HepG2 (cell line): ENCODE results near the gene PPM1M. TPM values are rescaled to one million over a fixed set of nuclear protein-coding genes. Genes with fewer than 3 reads are reported as not detected.
A peak's percentile ranks its signal among the peaks of the same experiment; 100 is the strongest.

ENCODE experiments used
- ATAC-seq: fragments of 200-7000 bp; cut with Tn5 transposase; 3 replicates; pipeline ENCODE4 v1.9.1; 2020; ENCODE audit warnings: mild to moderate bottlenecking, moderate library complexity
- BruUV-seq: library from RNA; stranded (reverse); fragments of 400-500 nt; replicated peaks from 2 replicates; lab custom pipeline; 2021; lab: Mats Ljungman, UMichigan
- CTCF ChIA-PET: fragments of 300-600 bp; formaldehyde crosslinking; extraction: SDS; loops from one replicate; lab custom pipeline; 2021; ENCODE audit warnings: low total read pairs, inconsistent platforms, low intra/inter-chr PET ratio; lab: Yijun Ruan, JAX
- POLR2A ChIA-PET: fragments of 350-600 bp; sonication (Branson Sonifier 250); formaldehyde crosslinking; loops from one replicate; lab custom pipeline; 2020; ENCODE audit warnings: antibody characterized with exemption, inconsistent platforms; lab: Yijun Ruan, JAX
- DNase-seq: peaks from one replicate; pipeline ENCODE4 v3.0.0-alpha.2; 2015; ENCODE audit warnings: low spot score
- FAIRE-seq: peaks from 3 replicates; lab custom pipeline; 2011; peaks lifted over from hg19 to GRCh38; lab: Jason Lieb, UNC
- H2AFZ ChIP-seq: one replicate; pipeline ENCODE4 v1.6.1; 2011; ENCODE audit warnings: low read length, inconsistent platforms
- H3K27ac ChIP-seq: fragments of 300-600 bp; 3 replicates; pipeline ENCODE4 v1.8.0; 2011; ENCODE audit warnings: mixed run types, mild to moderate bottlenecking, mixed read lengths, low read length, inconsistent platforms; ENCODE audit not compliant: insufficient read depth; ENCODE audit errors: extremely low read length
- H3K27me3 ChIP-seq, 2 experiments: fragments of 200-600 bp in 1 of 2; 2 replicates in 1 of 2; 3 replicates in 1 of 2; pipeline versions ENCODE4 v1.6.0 to v1.8.0; 2011; ENCODE audit warnings: low read length in 2 of 2, mild to moderate bottlenecking in 2 of 2, moderate library complexity in 2 of 2, inconsistent platforms in 1 of 2; ENCODE audit not compliant: insufficient read depth in 2 of 2, control insufficient read depth in 1 of 2
- H3K36me3 ChIP-seq, 2 experiments: fragments of 200-600 bp in 1 of 2; replicated peaks in 1 of 2; 2 replicates in 1 of 2; 3 replicates in 1 of 2; pipeline versions ENCODE4 v1.5.1 to v1.8.0; 2011; ENCODE audit warnings: low read length in 2 of 2, inconsistent platforms in 1 of 2; ENCODE audit not compliant: insufficient read depth in 2 of 2, control insufficient read depth in 1 of 2
- H3K4me1 ChIP-seq: 2 replicates; pipeline ENCODE4 v1.5.1; 2012; ENCODE audit warnings: low read length, inconsistent platforms; ENCODE audit not compliant: insufficient read depth
- H3K4me2 ChIP-seq: 2 replicates; pipeline ENCODE4 v1.6.0; 2011; ENCODE audit warnings: low read depth, low read length, inconsistent platforms
- H3K4me3 ChIP-seq, 3 experiments: fragments of 200-600 bp in 1 of 3; sonication (generic), shearing (Covaris generic) in 1 of 3; replicated peaks in 1 of 3; 2 replicates each; pipeline ENCODE4 v1.5.1; 2011 to 2016; ENCODE audit warnings: low read length in 3 of 3, inconsistent platforms in 2 of 3, low read depth in 2 of 3, mild to moderate bottlenecking in 2 of 3, control low read depth in 1 of 3, mixed read lengths in 1 of 3; ENCODE audit not compliant: insufficient read depth in 1 of 3
- H3K79me2 ChIP-seq: one replicate; pipeline ENCODE4 v1.6.1; 2011; ENCODE audit warnings: low read length, inconsistent platforms; ENCODE audit not compliant: insufficient read depth
- H3K9ac ChIP-seq: 2 replicates; pipeline ENCODE4 v1.6.0; 2011; ENCODE audit warnings: mild to moderate bottlenecking, low read depth, low read length, inconsistent platforms; ENCODE audit not compliant: insufficient read depth
- H3K9me3 ChIP-seq: 2 replicates; pipeline ENCODE4 v1.5.1; 2012; ENCODE audit warnings: mild to moderate bottlenecking, low read length
- H4K20me1 ChIP-seq: 2 replicates; pipeline ENCODE4 v1.6.0; 2011; ENCODE audit warnings: inconsistent platforms, mild to moderate bottlenecking, low read length, moderate library complexity; ENCODE audit not compliant: insufficient read depth
- AKAP8 ChIP-seq: sonication (generic); formaldehyde crosslinking; IDR thresholded peaks from 2 replicates; pipeline ENCODE4 v1.5.1; 2020; ENCODE audit warnings: mild to moderate bottlenecking, missing genetic modification reagents
- ATF1 ChIP-seq: IDR thresholded peaks from 2 replicates; pipeline ENCODE4 v1.6.1; 2016; ENCODE audit warnings: mild to moderate bottlenecking, control low read depth
- HNRNPL ChIP-seq: fragments of 200-400 bp; formaldehyde crosslinking; IDR thresholded peaks from 2 replicates; pipeline ENCODE4 v1.6.1; 2017; ENCODE audit warnings: mild to moderate bottlenecking, low read depth, low read length
- JUNB ChIP-seq: sonication (generic); formaldehyde crosslinking; IDR thresholded peaks from 2 replicates; pipeline ENCODE4 v1.8.0; 2022; ENCODE audit warnings: missing genetic modification reagents, mild to moderate bottlenecking, borderline replicate concordance
- KDM2A ChIP-seq: sonication (generic); formaldehyde crosslinking; IDR thresholded peaks from 2 replicates; pipeline ENCODE4 v1.4.0; 2020; ENCODE audit warnings: low read depth, missing genetic modification reagents, borderline replicate concordance
- LCORL ChIP-seq, 2 experiments: fragments of 450-650 bp in 1 of 2; sonication (generic) in 1 of 2; formaldehyde crosslinking in 1 of 2; IDR thresholded peaks; 2 replicates each; pipeline versions ENCODE4 v1.5.0 to v1.6.1; 2017 to 2020; ENCODE audit warnings: antibody characterized with exemption in 1 of 2, missing genetic modification reagents in 1 of 2
- PCBP1 ChIP-seq: fragments of 200-400 bp; formaldehyde crosslinking; IDR thresholded peaks from 2 replicates; pipeline ENCODE4 v1.6.1; 2017; ENCODE audit warnings: mild to moderate bottlenecking, low read depth, low read length, borderline replicate concordance
- PCBP2 ChIP-seq: fragments of 200-400 bp; formaldehyde crosslinking; optimal IDR thresholded peaks from 2 replicates; pipeline ENCODE3; 2018; ENCODE audit warnings: low read length, low read depth; ENCODE audit not compliant: poor library complexity, severe bottlenecking
- PHF8 ChIP-seq: sonication (generic); formaldehyde crosslinking; IDR thresholded peaks from 2 replicates; pipeline ENCODE4 v1.5.0; 2020; ENCODE audit warnings: missing genetic modification reagents
- POLR2G ChIP-seq: fragments of 200-400 bp; formaldehyde crosslinking; IDR thresholded peaks from 2 replicates; pipeline ENCODE4 v1.6.1; 2018; ENCODE audit warnings: mild to moderate bottlenecking, low read depth, low read length, moderate library complexity
- TAF1 ChIP-seq: sonication (generic); formaldehyde crosslinking; IDR thresholded peaks from 2 replicates; pipeline ENCODE4 v1.4.0; 2020; ENCODE audit warnings: missing genetic modification reagents
- ZNF256 ChIP-seq: sonication (generic); formaldehyde crosslinking; conservative IDR thresholded peaks from 2 replicates; pipeline ENCODE4 v1.4.0; 2020; ENCODE audit warnings: missing genetic modification reagents
- WGBS: methylation state at CpG from one replicate; pipeline ENCODE4 v1.1.6; 2017; ENCODE audit warnings: low lambda C conversion rate; 5-methylcytosine and 5-hydroxymethylcytosine counted together
- in situ Hi-C: cut with HindIII; loops from 2 replicates; pipeline ENCODE4 v1.10.0; 2017; ENCODE audit warnings: low pct_unique_long_range_greater_than_20kb; ENCODE audit not compliant: extremely low pct_ligation_motif_present
- intact Hi-C: fragments of 100-400 bp; cut with micrococcal nuclease; formaldehyde crosslinking; loops from one replicate; pipeline ENCODE4 v1.10.0; 2022; ENCODE audit not compliant: unreplicated experiment
- microRNA counts: library from miRNA; unstranded; fragments of <30 nt; microRNA quantifications from one replicate; lab custom pipeline; 2015
- microRNA-seq: library from miRNA; unstranded; fragments of <30 nt; microRNA quantifications from one replicate; pipeline ENCODE4, GENCODE V29; 2020
- polyA plus RNA-seq, 8 experiments: library from polyadenylated mRNA; depleted of rRNA in 3 of 8; stranded (reverse) in 7 of 8; unstranded in 1 of 8; fragments of >200 nt; fragmentation: Illumina TruSeq in 4 of 8; extraction: Trizol in 4 of 8; gene quantifications; 2 replicates each; pipeline versions ENCODE4 v1.2.1 to v1.2.3, GENCODE V29; 2011 to 2016; ENCODE audit warnings: low read depth in 4 of 8, missing spikeins in 1 of 8, mixed read lengths in 1 of 8; ENCODE audit not compliant: insufficient read depth in 1 of 8
- small RNA-seq, 3 experiments: library from RNA; depleted of rRNA; stranded (forward); fragments of <200 nt; gene quantifications; one replicate each; pipeline ENCODE3, GENCODE V24; 2012; ENCODE audit warnings: low read depth in 2 of 3, low replicate concordance in 1 of 3; ENCODE audit not compliant: insufficient read length in 3 of 3, insufficient read depth in 2 of 3
- total RNA-seq, 5 experiments: library from RNA; depleted of rRNA; stranded (reverse); fragments of >200 nt; fragmentation: Illumina TruSeq; extraction: Trizol; gene quantifications; 2 replicates each; pipeline ENCODE4 v1.2.3, GENCODE V29; 2016; ENCODE audit warnings: low read depth in 1 of 5

PPM1M gene
- total and polyA plus RNA-seq, 2 of the 13 experiments (the other 11 are each of a cell fraction or from before 2014, with no cell fraction given), result 2.5 to 5.9 TPM

DNA sequence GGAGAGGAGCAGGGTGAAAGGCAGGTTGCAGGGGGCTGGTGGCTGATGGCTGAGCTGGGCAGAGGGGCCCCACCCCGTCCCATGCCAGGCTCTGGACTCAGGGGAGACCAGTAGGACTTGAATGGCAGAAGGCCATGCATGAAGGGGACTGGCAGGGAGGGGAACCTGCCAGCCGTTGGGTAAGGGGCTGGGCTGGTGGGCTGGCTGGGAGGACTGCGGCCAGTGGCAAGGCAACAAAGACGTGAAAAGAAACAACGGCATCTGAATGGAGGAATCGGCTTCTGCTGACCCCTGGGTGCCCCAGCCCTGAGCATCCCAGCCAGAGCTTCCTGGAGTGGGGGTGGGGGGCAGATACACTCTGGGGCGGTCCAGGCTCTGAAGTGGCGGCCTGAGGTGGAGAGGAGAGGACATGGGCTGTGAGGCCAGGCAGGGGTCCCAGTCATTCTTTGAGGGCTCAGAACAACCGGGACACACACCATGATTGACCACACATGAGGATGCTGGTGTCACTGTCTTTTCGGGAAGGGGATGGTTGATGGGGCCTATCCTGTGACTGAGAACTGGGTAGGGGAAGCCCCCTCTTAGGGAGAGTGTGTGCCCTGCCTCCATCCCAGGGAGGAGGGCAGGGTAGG is 53.8 kb downstream of the PPM1M start:
- no peak for FAIRE-seq
- BruUV-seq, result no TSS peak
- WGBS, result 13% methylated on average over 10 of the region's 10 CpGs
- no peak overlapping the region for H3K27ac ChIP-seq
- 0 out of 2 replicates have a peak, but pooled peaks have one; percentile 80 for TF ChIP-seq PCBP1
- no peak for TF ChIP-seq LCORL (IDR thresholded peaks at IDR 0.05)
- 0 out of 2 replicates have a peak, but pooled peaks have one; percentile 1 for TF ChIP-seq LCORL (CRISPR knock-in tag; IDR thresholded peaks at IDR 0.05)
- TF ChIP-seq ATF1 (CRISPR knock-in tag), result no peak
- TF ChIP-seq AKAP8 (CRISPR knock-in tag), result peak; percentile 28; the same call in 1 of the 2 replicates
- peak; percentile 13 for TF ChIP-seq PCBP2
- 0 out of 2 replicates have a peak, but pooled peaks have one; percentile 3 for TF ChIP-seq TAF1 (CRISPR knock-in tag)
- 0 out of 2 replicates have a peak, but pooled peaks have one; percentile 19 for TF ChIP-seq HNRNPL
- no peak for TF ChIP-seq ZNF256 (CRISPR knock-in tag)
- TF ChIP-seq JUNB (CRISPR knock-in tag), result no peak
- peak; percentile 18; the same call in 1 of the 2 replicates for TF ChIP-seq POLR2G
- peak; percentile 29; the same call in 1 of the 2 replicates for TF ChIP-seq PHF8 (CRISPR knock-in tag)
- TF ChIP-seq KDM2A, result peak; percentile 45
- no peak overlapping the region for H3K9ac ChIP-seq
- no peak overlapping the region for H2AFZ ChIP-seq
- H3K79me2 ChIP-seq, result no peaks in the 10 kb centered on the region
- peak overlapping the region; percentile 75 for H3K4me2 ChIP-seq
- in situ Hi-C loops (no loop called here), intact Hi-C loops (no loop called here)
- no peaks in the 10 kb centered on the region for H3K36me3 ChIP-seq
- ChIA-PET POLR2A (interaction anchor here (1.2 to 5.4 kb wide), 9 partner anchors 8 to 62 kb away, joined by 3 to 113 read pairs (median 7); partner anchors contain the start of genes GLYCTK, TWF2 and WDR82), CTCF (interaction anchor here (1.4 kb wide), 1 partner anchor 40 kb away, joined by 4 read pairs; no protein-coding TSS in a partner anchor)
- H4K20me1 ChIP-seq, result peaks cover 11% of the 10 kb centered on the region
- no peaks in the 10 kb centered on the region for H3K9me3 ChIP-seq
- H3K27me3 ChIP-seq, result no peaks in the 10 kb centered on the region
- peaks cover 46% of the 10 kb centered on the region for H3K4me1 ChIP-seq
- H3K4me3 ChIP-seq, result peak overlapping the region in 1 of 3 experiments; percentile 45; a peak in 1 of 6 replicates
- ATAC-seq, result peak; percentile 25
- DNase-seq, result no peak

MicroRNAs encoded within 50 kb of the gene (microRNA counts, 767-probe panel; counts per million panel counts)
- microRNA hsa-let-7g-5p (lab: Ali Mortazavi, UCI), result not detected

Small RNA genes lying within 50 kb of the gene (microRNA-seq; reads per million reads assigned to microRNA genes)
- gene MIR135A1 (2.7 reads per million, percentile 17 among the genes with 10 or more reads in this experiment), gene MIRLET7G (3,103 reads per million, percentile 95 among the genes with 10 or more reads in this experiment)

Small RNA genes lying within 50 kb of the gene (small RNA-seq; reads per million reads assigned to genes)
- gene MIR135A1 (0 reads per million in 3 experiments), gene MIRLET7G (2.9 to 817 (median 237) reads per million in 3 experiments)

Other genes with a start within 250 kb of the PPM1M start
- 1,348 and 1,507 TPM in 2 replicates for gene RPL29, start 249.9 kb upstream of the PPM1M start, total RNA-seq (2016; rRNA removed; fragmentation: Illumina TruSeq; extraction: Trizol)
- 2,212 and 2,263 TPM in 2 replicates for gene RPL29, start 249.9 kb upstream of the PPM1M start, polyA plus RNA-seq (2011; rRNA removed)
- 6.6 and 7.3 TPM in 2 replicates for gene DUSP7, start 189.2 kb upstream of the PPM1M start, total RNA-seq (2016; rRNA removed; fragmentation: Illumina TruSeq; extraction: Trizol)
- gene DUSP7, start 189.2 kb upstream of the PPM1M start, polyA plus RNA-seq (2011; rRNA removed), result 8.7 and 8.8 TPM in 2 replicates
- 20.0 and 22.5 TPM in 2 replicates for gene POC1A, start 91.3 kb upstream of the PPM1M start, total RNA-seq (2016; rRNA removed; fragmentation: Illumina TruSeq; extraction: Trizol)
- gene POC1A, start 91.3 kb upstream of the PPM1M start, polyA plus RNA-seq (2011; rRNA removed), result 12.6 and 14.6 TPM in 2 replicates
- gene ALAS1, start 47.6 kb upstream of the PPM1M start, total RNA-seq (2016; rRNA removed; fragmentation: Illumina TruSeq; extraction: Trizol), result 36.0 and 40.2 TPM in 2 replicates
- 39.0 and 43.2 TPM in 2 replicates for gene ALAS1, start 47.6 kb upstream of the PPM1M start, polyA plus RNA-seq (2011; rRNA removed)
- gene TLR9, start 20.1 kb upstream of the PPM1M start, total RNA-seq (2016; rRNA removed; fragmentation: Illumina TruSeq; extraction: Trizol), result not detected in 2 replicates
- gene TLR9, start 20.1 kb upstream of the PPM1M start, polyA plus RNA-seq (2011; rRNA removed), result 0.08 TPM in 1 of 2 replicates, not detected in the other
- gene TWF2, start 6.6 kb upstream of the PPM1M start, total RNA-seq (2016; rRNA removed; fragmentation: Illumina TruSeq; extraction: Trizol), result 45.5 and 49.1 TPM in 2 replicates
- gene TWF2, start 6.6 kb upstream of the PPM1M start, polyA plus RNA-seq (2011; rRNA removed), result 108 and 123 TPM in 2 replicates
- gene WDR82, start 32.9 kb downstream of the PPM1M start, total RNA-seq (2016; rRNA removed; fragmentation: Illumina TruSeq; extraction: Trizol), result 59.5 and 62.0 TPM in 2 replicates
- 39.1 and 41.9 TPM in 2 replicates for gene WDR82, start 32.9 kb downstream of the PPM1M start, polyA plus RNA-seq (2011; rRNA removed)
- 91.7 and 126 TPM in 2 replicates for gene GLYCTK, start 42.1 kb downstream of the PPM1M start, total RNA-seq (2016; rRNA removed; fragmentation: Illumina TruSeq; extraction: Trizol)
- 70.0 and 102 TPM in 2 replicates for gene GLYCTK, start 42.1 kb downstream of the PPM1M start, polyA plus RNA-seq (2011; rRNA removed)
- 0.42 and 0.64 TPM in 2 replicates for gene DNAH1, start 70.6 kb downstream of the PPM1M start, total RNA-seq (2016; rRNA removed; fragmentation: Illumina TruSeq; extraction: Trizol)
- 3.5 and 4.8 TPM in 2 replicates for gene DNAH1, start 70.6 kb downstream of the PPM1M start, polyA plus RNA-seq (2011; rRNA removed)
- gene BAP1, start 164.2 kb downstream of the PPM1M start, total RNA-seq (2016; rRNA removed; fragmentation: Illumina TruSeq; extraction: Trizol), result 46.9 and 59.1 TPM in 2 replicates
- gene BAP1, start 164.2 kb downstream of the PPM1M start, polyA plus RNA-seq (2011; rRNA removed), result 66.1 and 67.1 TPM in 2 replicates
- gene PHF7, start 164.9 kb downstream of the PPM1M start, total RNA-seq (2016; rRNA removed; fragmentation: Illumina TruSeq; extraction: Trizol), result 4.5 and 5.2 TPM in 2 replicates
- 8.8 and 12.6 TPM in 2 replicates for gene PHF7, start 164.9 kb downstream of the PPM1M start, polyA plus RNA-seq (2011; rRNA removed)
- gene SEMA3G, start 199.3 kb downstream of the PPM1M start, total RNA-seq (2016; rRNA removed; fragmentation: Illumina TruSeq; extraction: Trizol), result 2.0 and 6.1 TPM in 2 replicates
- 8.3 and 13.4 TPM in 2 replicates for gene SEMA3G, start 199.3 kb downstream of the PPM1M start, polyA plus RNA-seq (2011; rRNA removed)
- gene TNNC1, start 208.3 kb downstream of the PPM1M start, total RNA-seq (2016; rRNA removed; fragmentation: Illumina TruSeq; extraction: Trizol), result 11.8 and 18.7 TPM in 2 replicates
- 36.4 and 39.5 TPM in 2 replicates for gene TNNC1, start 208.3 kb downstream of the PPM1M start, polyA plus RNA-seq (2011; rRNA removed)
- gene NISCH, start 209.8 kb downstream of the PPM1M start, total RNA-seq (2016; rRNA removed; fragmentation: Illumina TruSeq; extraction: Trizol), result 15.3 and 27.0 TPM in 2 replicates
- gene NISCH, start 209.8 kb downstream of the PPM1M start, polyA plus RNA-seq (2011; rRNA removed), result 47.6 and 63.0 TPM in 2 replicates
- 0.09 and 0.28 TPM in 2 replicates for gene STAB1, start 249.6 kb downstream of the PPM1M start, total RNA-seq (2016; rRNA removed; fragmentation: Illumina TruSeq; extraction: Trizol)
- gene STAB1, start 249.6 kb downstream of the PPM1M start, polyA plus RNA-seq (2011; rRNA removed), result 0.34 and 0.59 TPM in 2 replicates